ENCODE data around the gene SAT1.

SAT1 gene

DNA sequence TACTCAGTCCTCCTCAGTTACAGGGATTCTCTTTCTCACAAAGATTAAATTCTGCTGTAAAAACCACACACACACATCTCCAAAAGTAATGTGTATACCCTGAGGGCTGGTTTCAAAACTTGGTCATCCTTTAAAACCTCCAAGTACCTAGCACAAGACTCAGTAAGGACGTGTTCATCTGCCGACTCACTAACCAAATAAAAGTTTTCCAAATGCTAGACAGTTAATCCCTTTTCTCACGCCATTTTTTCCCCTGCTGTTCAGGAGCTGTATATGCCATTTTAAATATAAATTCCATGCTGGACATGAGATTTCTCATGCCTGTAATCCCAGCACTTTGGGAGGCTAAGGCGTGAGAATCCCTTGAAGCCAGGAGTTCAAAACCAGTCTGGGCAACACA, 3.9 kb upstream of the SAT1 start:
- DNase-seq: no peak

DNA sequence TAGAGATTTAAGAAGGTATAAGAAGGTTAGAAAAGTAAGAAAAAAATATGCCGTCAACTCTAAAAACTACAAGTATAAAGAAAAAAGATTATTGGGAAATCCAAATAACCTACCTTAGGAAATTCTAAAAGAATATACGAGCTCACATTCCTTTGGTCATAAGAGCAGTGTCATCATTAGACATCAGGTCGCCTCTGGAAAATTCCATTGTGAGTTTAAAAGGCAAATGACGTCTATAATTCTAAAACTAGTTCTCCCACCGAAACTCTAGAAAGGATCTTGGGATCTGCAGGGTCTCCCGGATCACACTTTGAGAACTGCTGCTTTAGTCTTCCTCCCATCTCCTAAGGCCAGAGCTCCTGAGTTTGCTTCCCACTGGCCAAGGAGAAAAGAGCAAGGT, 518 bp upstream of the SAT1 start:
- peak in 1 of 2 experiments; percentile 58 for DNase-seq

DNA sequence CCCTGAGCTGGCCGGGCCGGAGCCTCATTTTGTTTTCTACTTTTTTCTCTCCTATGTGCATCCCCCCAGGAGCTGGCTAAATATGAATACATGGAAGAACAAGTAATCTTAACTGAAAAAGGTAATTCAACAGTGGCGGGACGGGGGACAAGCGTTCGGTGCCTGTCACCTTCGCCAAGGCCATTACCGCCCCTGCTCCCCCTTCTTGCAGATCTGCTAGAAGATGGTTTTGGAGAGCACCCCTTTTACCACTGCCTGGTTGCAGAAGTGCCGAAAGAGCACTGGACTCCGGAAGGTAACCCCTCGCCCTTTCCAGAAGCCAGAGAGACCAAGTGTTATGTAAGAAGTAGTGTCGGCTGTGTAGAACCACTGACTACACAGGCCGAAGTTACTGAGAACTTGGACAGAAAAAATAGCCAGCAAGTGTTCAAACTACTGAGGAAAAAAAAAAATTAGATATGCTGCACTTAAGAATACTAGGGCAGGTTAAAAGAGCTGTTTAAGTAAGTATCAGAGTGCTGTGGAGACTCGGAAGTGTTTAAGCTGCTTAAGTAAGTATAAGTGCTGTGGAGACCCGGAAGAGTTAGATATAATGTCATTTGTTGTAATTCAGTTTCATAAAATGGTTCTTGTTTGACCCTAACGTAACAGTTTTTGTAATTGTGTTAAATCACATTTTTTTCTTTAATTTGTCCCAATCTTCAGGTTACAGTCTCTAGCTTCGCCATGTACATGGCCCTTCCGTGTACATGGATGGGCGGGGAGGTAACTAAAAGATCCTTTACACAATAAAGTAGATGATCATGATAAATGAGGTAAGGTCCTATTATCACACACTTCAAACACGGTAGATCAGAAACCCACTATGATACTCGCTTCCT, 856 bp downstream of the SAT1 start:
- no peak for DNase-seq

DNA sequence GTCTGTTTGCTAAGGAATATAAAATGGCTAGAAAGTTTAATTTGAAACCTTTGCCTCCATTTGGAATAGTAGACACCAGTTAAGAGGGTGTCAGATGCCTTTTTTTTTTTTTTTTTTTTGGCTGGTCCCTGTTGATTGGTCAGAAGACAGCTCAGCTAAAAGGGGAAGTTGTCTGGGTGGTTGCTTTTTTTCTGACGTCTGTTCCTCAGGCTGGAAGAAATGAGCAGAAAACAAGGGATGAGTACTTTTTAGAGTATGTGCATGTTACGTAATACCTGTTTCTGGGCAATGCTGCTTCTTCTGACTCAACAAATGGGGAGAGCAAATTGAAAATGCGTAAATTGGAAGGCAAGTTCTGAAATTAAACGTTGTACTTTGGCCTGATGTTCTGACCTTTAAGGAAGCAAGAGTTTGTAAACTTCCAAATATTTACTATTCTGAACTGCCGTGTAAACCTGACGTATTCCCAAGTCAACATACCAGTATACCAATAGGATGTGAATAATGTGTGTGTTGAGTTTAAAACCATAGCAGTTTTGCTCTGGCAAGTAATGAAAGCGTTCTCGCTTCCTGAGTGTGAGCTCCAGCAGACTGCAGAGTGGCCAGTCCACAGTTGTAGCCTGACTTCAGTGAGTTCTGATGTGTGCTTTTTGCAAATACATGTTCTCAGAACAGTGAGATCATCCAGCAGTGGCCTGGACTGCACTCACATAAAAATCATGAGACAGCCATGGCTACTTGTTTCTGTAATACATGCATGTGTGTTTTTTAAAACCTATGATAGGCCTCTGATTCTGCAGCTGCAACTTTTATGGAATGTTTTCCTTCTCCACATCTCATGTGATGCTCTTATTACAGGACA, 1.7 kb downstream of the SAT1 start:
- DNase-seq: no peak

GRCh38 chrX:23785580-23785979, 2.6 kb downstream of the SAT1 start:
- DNase-seq: no peak

GRCh38 chrX:23786268-23786815, 3.4 kb downstream of the SAT1 start:
- no peak for DNase-seq

DNA sequence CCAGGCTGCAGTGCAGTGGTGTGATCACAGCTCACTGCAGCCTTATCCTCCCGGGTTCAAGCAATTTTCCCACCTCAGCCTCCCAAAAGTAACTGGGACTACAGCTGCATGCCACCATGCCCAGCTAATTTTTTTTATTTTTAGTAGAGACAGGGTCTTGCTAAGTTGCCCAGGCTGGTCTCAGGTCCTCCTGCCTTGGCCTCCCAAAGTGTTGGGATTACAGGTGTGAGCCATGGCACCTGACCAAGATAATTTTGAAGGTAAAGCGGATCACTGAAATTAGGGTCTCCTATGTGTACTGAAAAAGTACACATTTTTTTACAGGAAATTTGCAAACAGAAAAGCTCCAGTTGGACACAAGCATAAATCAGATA, 4.8 kb downstream of the SAT1 start:
- DNase-seq: no peak

GRCh38 chrX:23788521-23788920, 5.5 kb downstream of the SAT1 start:
- no peak for DNase-seq

- DNase-seq: no peak
Measured at GRCh38 chrX:23788946-23789345, 6.0 kb downstream of the SAT1 start.

DNA sequence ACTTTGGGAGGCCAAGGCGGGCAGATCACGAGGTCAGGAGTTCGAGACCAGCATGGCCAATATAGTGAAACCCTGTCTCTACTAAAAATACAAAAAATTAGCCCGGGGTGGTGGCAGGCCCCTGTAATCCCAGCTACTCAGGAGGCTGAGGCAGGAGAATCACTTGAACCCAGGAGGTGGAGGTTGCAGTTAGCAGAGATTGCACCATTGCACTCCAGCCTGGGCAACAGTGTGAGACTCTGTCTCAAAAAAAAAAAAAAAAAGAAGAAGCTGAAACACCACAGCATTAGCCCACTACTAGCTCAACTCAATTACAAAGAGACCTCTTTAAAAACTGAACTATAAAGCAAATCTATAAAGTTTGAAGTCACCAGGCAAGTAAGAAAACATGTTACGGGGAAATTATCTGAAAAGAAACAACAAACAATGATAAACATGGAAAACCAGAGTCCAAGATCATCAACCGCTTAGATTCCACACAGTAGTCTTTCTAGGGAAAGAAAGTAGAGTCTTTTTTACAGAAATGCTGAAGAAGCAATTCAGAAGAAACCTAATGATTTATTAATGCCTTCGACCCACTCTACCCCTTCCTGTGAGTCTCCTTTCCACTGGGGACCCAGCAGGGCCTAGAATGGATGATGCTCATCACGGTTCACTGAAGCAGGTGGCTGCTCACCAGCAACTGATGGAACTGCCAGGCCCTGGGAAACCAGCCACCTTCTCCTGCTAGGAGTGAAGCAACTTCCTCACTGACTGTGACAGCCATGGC, 6.6 kb downstream of the SAT1 start:
- DNase-seq: no peak

GRCh38 chrX:23790155-23790497, 7.2 kb downstream of the SAT1 start:
- no peak for DNase-seq

- DNase-seq: peak; percentile 60 to 64
Measured at GRCh38 chrX:23792861-23793553, 10.0 kb downstream of the SAT1 start.

DNA sequence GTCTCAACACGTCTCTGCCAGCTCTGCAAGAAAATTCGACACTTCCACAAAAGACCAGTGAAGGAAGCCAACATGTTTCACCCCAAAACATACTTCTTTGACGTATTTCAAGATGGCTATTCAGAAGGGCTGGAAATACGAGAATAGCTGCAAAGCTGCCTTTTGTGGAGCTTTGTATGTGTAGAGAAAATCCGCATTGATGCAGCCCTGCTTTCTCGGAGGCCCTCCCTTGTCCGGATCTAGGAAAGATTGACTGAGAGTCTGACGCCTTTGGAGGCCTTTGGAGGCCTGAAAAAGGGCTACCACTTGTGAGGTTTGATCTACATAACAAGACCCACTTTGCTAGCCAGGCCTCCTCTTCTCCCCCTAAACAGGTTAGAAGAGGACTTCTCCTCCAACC, 12.2 kb downstream of the SAT1 start:
- no peak for DNase-seq

GRCh38 chrX:23797371-23798128, 14.6 kb downstream of the SAT1 start:
- peak; percentile 86 to 88 for DNase-seq

DNA sequence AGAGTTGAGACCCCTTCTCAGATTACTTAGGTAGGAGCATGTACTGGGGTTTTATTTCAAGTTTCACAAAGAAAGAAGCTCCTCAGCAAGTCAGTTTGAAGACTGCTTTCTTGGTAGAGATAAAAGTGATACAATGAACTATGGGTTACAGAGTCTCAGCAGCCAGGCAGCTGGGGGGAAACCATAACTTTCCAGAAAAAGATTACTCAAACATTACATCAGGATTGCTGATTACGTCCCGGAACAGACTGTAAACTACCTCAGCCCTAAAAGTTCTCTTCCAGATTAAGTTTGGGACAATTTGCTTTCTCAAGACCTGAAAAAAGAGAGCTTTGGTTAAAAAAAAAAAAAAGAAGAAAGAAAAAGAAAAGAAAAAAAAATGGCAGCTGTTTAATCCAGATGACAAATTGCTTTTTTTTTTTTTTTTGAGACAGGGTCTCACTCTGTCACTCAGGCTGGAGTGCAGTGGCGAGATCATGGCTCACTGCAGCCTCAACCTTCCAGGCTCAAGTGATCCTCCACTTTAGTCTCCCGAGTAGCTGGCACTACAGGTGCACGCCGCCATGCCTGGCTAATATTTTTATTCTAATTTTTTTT, 16.6 kb downstream of the SAT1 start:
- DNase-seq: no peak

- no peak for DNase-seq
Measured at GRCh38 chrX:23802431-23802830, 19.5 kb downstream of the SAT1 start.

- DNase-seq: no peak
Measured at GRCh38 chrX:23803931-23804381, 21.0 kb downstream of the SAT1 start.

DNA sequence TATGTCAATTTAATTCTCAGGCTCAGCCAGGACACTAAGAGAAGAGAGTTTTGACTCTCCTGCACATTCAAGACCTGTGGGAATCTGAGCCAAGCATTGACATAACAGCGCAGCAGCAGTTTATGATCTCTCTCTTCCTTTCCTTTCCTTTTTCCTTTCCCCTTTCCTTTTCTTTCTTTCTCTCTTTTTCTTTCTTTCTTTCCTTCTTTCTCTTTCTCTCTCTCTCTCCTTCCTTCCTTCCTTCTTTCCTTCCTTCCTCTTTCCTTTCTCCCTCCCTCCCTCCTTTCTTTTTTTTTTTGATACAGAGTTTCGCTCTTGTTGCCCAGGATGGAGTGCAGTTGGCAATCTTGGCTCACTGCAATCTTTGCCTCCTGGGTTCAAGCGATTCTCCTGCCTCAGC, 21.6 kb downstream of the SAT1 start:
- no peak for DNase-seq

GRCh38 chrX:23805389-23805788, 22.4 kb downstream of the SAT1 start:
- no peak for DNase-seq

GRCh38 chrX:23810279-23810678, 27.3 kb downstream of the SAT1 start:
- DNase-seq: no peak

DNA sequence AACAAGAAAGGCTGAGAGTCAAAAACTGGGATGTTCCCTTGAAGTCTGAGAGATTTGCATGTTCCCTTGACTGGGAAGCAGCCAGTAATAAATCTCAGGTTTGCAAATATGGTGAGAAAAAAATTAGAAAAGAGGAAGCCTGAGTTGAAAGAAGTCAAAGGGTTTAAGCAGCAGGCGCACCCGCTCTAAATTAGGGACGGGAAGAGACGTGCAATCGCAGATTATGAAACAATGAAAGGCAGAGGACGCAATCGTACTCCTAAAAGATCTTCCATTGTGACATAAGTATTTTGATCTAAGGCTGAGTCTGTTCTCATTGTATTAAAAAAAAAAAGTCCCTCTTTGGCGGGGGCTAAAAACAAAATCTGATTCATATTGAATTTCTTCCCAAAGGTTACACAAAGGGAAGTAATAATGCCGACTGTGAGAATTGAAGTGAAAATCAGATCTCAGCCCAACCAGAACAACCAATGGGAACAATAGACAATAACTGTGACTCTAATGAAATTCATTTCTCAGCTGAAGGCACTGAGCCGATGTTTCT, 28.2 kb downstream of the SAT1 start:
- DNase-seq: peak; percentile 31 to 54
